ENCODE measurements around the gene HS1BP3.

Gene HS1BP3

DNA sequence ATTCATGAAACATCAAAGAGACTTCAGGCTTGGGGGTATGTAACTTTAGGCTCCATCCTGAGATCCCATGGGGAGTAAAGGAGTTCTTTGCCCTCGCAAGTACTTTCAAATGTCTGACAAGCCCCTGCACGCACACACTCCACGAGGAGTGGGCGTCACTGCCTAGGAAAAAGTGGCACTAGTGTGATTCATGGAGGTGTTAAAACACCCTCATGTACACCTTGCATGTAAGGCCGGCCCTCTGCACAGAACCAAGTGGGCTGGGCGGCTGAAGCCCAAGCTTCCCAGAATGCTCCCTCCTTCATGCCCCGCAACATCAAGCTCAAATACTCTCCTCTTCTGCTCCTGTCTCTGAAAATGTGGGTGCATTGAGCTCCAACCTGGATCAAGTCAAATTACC, 7.8 kb downstream of the HS1BP3 start:
- DNase-seq = no peak

DNA sequence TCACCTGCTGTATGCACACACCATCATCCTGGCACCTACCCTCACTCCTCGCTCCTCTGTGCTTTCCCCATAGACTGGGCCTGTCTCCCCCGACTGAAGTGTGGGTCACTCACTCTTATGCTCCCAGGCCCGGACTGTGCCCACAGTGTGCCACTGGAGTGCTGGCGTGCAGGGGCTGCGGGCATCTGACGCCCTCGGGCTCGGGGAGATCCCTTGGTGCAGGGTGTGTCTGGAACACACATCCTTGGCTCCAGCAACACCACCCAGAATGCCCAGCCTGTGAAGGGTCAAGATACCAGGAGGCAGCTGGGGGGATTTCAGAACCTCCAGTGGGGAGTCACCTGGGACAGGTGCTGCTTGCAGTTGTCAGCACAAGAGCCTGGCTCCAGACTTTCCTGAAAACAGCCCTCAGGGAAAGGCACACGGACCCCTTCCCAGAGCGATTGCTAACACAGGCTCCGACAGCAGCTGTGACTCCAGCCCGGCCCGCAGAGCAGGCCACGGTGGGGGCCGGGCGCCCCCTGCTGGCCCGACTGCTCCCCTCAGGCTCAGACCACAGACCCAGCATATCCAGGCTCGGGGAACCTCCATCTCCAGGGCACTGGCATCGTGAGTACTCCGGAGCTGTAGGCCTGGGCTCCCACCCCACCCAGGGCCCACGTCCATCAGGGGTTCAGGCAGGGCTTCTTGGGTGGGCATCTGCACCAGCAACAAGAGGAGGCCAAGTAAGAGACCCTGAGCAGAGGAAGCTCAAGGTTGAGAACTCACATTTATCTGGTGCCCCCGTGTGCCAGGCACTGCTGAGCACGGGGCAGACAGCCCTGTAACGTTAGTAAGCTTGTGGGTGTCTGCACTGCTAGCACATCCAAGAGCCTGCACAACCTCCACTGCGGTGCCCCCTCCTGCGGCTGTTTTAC, 8.6 kb downstream of the HS1BP3 start:
- peak; percentile 75 for DNase-seq

DNA sequence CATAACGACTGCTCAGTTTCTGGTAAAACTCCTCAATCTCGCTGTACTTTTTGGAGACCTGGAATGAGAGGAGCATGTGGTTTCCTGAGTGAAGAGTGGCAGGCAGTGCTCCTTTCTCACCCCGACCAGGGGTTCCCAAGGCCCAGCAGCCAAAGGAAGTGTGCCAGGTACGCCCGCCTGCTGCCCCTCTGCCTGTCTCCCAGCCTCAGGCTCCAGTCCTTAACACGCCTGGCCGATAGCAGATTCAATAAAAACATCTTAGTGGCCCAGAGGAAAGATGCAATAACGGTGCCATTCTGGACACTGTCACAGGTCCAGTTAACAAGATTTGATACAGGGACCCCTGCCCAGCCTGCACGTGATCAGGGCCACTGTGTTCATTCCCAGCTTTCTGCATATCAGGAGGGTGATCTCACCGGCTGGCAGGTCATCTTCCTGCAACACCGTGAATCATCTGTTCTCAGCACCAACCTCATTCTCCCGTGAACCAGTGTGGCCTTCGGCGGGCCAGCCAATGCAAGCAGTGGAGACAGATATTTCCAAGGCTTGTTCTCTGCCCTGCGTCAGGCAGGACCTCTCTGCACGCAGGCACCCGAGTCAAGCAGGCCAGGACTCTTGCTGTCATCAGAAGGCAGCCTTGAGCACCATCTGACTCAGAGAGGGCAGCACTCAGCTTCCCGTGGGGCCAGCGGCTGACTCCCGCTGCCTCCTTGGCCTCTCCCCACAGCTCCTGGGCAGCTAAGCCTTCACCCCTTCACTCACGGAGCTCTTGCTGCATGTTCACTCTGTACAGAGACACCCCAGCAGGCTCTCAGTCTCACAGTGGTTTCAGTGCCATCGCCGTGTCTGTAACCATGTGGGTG, 9.5 kb downstream of the HS1BP3 start:
- no peak for DNase-seq

DNA sequence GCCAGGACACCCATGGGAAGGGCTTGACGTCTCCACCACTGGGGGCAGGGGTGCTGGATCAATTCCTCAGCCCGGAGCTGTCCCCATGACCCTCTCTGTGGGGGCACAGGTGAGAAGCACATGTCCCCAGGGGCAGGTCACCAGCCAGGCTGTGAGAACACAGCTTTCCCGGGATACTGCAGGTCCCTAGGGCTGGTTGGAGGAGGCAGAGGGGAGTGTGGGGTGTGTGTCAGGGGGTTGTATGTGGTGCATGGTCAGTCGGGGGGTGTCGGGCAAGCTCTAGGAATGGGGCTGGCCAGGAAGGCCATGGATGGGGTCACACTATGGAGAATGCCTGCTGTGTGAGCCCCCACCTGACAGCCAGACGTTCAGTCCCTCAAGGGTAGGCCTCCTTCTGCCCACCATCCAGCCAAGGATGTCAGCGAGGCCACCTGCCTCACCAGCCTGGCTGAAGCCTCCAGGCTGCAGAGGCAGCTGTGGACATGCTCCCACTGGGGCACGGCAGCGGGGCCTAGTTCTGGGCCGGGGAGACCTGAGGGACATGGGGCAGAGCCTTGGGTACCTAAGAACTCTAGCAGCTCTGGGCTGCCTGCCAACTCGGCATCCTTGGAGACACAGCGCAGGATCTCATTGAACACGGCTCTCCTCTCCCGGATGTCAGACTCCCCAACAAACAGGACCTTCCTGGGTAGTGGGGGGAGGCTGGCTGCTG, 10.3 kb downstream of the HS1BP3 start:
- DNase-seq = no peak

DNA sequence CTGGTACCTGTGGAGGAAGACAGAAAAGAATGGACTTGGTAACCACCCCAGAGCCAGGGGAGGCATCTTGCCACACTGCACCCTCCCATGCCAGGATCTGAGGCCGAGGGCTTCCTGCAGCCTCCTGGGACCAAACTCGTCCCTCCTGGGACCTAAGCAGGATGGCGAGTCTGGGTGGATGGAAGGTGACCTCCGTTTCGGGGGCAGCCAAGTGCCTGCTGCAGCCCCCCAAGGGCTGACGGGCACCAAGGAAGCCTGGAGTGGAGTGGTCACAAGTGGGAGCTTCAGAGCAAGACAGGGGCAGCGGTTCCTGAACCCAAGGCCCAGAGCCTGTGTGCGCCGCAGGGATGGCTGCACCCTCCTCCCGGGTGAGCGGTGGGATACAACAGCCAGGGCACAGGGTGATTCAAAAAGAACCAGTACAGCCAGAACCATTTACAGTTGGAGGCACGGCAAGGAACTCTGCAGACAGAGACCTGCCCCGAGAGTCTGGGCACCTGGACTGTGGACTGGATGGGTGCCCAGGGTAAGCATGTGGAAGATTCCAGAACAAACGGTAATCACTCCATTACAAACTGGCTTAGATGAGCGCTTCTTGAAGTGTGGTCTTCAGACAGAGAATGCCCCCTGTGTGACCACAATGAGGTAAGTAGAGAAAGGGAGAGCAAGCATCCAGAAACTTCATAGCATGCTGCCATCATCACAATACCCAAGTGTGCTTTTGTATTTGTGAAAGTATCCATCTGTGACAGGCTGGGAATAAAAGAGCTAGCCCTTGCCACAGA, 12.1 kb downstream of the HS1BP3 start:
- no peak for DNase-seq

DNA sequence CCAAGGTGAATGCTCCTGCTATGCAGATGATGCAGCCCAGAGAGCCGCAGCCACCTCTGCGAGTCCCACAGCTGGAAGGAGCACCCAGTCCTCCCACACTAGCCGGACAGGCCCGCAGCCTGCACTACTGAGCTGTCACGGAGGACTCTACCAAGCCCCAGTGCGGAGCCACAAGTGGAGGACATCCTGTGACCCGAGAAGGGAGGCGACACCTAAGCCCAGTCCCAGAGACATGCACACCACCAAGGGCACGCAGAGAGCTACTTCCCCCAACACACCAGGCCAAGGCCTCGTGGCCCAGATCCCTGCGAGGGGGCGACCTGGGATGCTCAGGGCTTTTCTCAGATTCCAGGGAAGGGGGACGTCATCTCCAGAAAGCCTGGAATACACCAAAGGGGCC, 12.9 kb downstream of the HS1BP3 start:
- DNase-seq = no peak

DNA sequence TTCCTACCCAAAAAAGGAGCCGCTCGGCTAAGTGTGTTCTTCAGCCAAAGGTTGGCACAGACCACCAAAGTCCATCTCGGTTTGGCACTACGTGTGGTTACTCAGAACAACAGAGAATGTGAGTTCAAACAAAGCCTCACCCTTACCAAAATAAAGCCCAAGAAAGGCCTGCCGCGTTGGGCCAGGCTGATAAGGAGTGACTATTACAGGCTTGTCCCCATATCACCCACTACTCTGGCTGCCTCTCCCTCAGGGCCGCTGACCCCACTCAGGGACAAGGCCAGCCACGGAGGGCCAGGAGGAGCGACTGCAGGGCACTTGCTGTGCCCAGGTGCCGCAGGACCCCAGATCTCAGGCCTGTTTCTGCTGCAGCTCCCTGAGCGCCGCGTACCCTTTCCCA, 13.8 kb downstream of the HS1BP3 start:
- no peak for DNase-seq

DNA sequence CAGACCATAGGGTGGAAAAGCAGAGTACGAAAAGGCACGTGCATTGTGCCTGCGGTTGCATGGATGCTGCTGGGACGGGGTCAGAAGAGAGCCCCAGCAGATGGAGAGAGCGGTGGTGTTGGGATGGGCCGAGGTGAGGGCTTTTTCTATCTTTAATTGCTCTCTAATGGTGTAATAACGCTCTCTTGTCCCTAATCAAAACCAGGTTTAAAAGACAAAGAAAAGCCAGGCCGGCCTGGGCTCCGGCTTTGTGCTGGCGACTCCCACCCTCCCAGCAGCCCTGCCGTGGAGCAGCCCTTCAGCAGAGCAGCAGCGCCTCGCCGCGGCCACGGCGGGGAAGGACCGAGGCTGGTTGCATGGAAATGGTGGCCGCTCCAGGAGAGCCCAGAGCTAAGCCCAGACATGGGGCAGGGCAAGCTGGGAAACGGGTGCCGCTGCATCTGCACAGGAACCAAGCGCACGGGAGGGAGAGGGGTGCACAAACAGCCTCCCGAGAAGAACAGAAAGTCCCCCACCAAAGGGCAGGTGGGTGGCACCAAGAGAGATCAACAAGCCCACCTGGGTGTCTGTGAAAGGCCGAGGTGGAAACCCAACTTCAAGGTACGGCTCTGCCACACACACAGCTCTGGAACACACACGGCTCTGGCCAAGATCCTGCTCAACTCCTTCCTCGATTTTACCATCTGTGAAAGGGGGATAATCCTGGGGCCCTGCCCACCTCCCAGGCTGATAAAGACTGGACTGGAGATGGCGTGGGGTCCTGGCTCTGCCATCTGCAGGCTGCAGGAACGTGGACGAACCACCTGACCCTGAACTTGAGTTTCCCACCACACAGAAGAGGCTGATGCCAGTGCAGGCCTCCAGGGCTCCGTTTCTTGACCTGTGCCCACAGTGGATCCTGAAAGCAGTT, 15.0 kb downstream of the HS1BP3 start:
- peak; percentile 28 for DNase-seq

DNA sequence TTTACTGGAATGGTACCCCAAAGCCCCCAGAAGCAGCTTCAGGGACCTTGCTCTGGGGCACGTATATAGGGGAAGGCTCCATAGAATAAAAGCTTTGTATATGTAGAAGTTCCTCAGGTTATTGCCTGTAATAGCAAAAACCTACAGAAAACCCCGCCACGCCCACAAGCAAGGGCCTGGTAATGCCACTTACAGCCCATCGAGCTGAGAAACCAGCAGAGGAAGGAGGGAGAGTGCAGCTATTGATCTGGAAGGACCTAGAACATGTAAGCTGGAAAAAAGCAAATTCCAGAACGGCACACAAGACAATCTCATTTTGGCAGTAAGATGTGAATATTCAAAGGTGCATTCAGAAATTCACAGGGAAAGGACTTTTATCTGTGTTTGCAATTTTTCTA, 15.8 kb downstream of the HS1BP3 start:
- DNase-seq = no peak

DNA sequence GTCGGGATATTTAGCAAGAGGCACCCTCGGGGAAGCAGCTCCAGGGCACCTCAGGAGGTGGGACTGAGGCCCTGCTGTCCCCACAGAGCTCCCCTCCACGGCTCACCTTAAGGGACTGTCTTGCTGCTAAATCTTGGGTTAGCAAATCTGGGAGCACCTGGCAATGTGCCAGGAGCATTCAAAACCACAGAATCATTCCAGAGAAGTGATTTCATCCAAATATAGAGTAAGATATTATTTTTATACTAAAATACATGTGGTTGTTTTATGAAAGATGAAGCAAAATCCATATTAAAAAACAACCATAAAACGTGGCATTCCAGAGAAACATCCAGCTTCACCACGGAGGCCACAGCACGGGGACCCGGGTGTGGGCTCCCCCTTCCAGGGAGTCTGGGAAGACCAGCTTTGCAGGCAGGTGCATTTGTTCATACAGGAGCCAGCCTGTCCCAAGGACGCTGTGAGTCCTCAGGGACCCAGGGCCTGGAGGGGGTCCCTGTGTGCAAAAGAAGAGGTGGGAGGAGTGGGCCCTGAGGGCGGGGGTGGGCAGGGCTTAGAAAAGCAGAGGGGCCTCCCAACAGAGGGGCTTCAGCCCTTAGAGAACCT, 16.3 kb downstream of the HS1BP3 start:
- no peak for DNase-seq

DNA sequence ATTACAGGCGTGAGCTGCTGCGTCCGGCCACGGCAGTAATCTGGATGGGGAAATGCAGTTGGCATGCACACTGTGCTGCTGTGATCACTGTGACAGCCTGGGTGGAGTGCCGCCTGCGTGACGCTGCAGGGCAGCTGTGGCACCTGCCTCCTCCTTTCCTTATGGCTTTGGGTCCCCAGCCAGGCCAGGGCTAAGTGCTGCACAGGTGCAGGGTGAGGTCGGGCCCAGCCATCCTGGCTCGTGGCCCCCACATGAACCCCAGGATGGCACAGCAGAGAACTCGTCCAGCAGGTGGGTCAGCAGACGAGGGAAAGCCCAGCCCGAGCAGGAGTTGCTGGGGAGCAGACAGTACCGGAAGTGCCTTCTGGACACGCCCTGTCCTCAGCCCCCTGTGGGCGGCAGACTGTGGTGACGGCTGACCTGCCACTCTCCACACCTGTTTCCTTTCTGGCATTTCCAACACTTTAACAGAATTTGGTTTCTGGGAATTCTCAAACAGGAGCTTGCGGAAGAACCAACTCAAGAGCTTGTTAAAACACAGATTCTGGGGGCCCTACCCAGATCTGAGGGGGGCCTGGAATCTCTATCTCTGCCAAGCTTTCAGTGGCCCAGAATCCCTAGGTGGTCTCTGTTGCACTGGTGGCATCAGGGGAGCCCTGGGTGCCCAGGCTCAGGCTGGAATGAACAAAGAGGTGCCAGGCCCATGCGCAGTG, 16.9 kb downstream of the HS1BP3 start:
- no peak for DNase-seq

DNA sequence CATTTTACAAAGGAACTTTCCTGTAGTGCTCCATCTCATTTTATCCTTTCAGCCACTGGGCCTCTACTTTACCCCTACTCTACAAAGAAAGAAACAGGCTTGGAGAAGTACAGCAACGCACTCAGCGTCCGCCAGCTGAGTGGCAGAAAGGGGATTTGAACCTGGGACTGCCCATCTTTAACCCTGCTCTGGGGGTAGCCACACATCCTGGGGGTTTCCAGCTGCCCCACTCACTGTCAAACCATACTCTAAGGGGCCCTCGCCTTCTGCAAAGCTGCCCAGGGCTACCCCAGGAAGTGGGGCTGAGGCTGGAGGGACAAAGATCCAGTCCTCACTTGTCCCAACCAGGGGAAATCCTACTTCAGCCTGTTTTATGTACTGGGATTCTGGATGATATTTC, 17.9 kb downstream of the HS1BP3 start:
- no peak for DNase-seq

DNA sequence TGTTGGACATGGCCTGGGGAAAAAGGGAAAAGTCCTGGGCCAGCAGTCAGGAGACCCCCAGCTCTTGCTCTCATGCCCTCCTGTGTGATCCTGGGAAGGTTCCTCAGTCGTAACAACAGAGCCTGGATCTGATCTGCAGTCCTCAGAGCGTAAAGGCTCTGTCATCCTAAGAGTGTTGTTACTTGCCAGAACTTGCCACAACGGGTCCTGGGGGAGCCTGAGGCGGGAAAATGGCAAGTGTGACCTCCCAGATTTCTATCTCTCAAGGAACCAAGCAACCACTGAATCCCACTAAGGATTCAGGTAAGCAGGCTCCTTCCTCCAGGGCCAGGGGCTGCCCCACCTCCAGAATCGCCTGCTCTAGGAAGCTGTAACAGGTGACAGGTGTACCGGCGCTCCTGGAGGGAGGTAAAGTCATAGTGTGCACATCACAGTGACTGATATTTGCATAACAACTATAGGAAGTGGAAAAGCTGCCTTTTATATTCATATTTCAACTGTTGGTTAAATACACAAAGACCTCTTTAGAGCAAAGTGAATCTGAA, 18.4 kb downstream of the HS1BP3 start:
- DNase-seq = no peak

DNA sequence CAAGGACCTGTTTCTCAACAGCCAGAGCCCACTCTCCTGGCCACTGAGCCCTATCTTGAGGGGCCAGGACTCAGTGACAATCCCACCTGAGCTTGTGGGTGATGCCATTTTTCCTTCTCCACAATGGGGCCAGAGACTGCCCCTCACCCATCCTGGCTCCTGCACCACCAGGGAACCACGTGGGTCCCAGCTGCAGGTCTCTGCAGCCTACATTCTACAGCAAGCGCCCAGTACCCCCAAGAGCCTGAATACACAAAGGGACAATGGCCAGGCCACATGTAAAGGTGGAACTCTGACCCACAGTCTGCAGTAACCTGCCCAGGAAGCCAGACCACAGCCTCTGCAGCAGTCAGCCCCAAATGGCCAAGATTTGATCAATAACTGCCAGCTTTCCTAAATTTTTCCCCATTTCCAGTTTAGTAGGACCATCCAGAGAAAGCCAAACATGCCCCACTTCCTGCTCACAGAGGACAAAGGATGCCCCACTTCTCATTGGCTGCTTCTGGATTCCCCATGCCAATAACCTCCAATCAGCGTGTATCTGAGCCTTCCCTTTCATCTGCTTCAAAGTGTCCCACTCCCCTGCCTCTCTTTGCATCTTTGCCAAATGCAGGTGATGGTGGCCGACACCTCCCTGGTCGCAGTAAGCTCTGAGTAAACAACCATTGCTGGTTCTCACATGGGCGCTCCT, 19.1 kb downstream of the HS1BP3 start:
- no peak for DNase-seq

DNA sequence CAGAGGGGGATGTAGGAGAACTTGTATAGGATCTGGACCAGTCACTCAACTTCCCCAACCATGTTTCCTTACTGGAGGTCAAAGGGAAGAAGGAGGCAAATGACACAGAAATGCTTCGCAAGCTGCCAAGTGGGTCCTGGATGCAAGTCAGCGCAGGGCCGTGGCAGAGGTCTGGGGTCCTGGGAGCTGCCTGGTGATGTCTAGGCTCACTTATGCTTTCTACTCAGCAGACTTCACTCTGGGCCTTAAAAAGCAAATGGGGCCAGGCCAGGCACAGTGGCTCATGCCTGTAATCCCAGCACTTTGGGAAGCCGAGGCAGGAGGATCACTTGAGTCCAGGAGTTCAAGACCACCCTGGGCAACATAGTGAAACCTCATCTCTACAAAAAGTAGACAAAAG, 19.9 kb downstream of the HS1BP3 start:
- no peak for DNase-seq

DNA sequence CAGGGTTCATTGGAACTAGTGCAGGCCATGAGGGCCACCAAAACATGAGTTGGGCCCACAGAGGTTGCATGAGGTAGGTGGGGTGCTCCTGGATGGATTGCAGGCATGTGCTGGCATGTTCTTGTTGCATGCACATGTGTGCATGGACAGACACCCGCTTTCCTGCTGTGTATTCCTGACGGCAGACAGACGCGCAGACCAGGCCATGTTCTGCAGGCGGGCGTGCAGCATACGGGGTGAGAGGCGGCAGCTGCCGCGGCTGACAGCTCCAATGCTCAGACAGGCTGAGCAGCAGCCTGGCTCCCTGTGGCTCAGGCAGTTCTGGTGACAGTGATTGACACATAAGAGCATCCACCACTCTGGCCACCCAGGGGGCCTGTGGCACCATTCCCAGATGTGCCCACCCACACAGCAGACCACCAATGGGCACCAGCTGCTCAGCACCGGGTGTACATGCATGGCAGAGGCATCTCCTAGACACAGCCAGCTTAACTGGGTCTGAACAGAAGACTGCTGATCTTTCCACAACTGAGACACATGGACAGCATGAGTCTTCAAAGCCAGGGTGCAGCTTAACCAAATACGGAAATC, 21.2 kb downstream of the HS1BP3 start:
- DNase-seq = no peak

DNA sequence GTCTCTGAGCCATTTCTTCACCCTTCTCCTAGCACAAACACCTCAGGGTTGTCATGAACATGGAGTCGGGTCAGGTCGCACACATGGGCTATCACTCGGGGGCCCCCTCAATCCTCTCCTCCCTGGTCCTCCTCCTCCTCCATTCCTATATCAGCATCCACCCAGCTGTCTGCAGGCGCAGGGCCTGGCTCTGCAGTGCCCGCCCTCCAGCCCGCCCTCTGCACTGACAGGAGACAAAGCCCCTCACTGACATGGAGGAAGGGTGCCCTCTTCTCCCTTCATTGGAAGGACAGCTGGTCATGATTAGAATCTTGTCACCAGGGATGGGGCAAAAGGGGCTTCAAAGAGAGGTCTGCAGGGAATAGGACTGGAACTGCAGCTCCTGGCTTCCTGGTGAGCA, 21.7 kb downstream of the HS1BP3 start:
- DNase-seq = no peak

DNA sequence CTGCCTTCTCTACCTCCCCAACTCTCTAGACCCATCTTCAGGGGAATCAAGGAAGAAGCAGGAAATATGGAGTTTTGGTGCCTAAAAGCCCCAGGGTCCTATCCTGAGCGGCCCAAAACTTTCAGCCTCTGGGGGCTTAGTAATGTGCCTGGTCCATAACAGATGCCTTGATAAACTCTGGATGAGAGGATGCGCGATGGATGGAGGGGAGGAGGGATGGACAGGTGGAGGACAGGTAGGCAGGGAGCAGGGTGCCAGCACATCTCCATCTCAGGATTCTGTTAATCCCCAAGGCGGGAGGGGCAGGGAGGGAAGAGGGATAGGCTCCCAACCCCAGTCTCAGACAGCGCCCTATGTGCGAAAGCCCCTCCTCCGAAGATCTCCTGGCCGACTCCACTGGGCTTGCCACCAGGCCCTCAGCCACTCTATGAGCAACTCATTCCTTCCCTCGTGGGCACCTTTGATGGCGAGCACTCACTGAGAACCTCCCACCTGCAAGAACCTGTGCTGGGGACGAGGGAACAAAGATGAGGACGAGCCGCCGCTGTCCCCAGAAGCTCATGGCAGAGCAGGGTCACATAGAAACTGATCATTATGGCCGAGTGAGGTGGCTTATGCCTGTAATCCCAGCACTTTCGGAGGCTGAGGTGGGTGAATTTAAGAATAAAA, 23.1 kb downstream of the HS1BP3 start:
- no peak for DNase-seq

Data from CD4-positive, alpha-beta T cell treated with Interleukin-10 for 1 hour (primary cell).